ENCODE measurements around the gene MACC1. TPM values are rescaled to one million over a fixed set of nuclear protein-coding genes. Genes with fewer than 3 reads are reported as not detected.
A peak's percentile ranks its signal among the peaks of the same experiment; 100 is the strongest.

The MACC1 gene
- total and polyA plus RNA-seq, 2 of the 13 experiments (the other 11 are each of a cell fraction or from before 2014, with no cell fraction given): 0.04 TPM; not detected in 1

GRCh38 chr7:20219446-20220292, 2.5 kb upstream of the MACC1 start (continued):
- TF ChIP-seq THAP8 (CRISPR knock-in tag; IDR thresholded peaks at IDR 0.05; ENCODE audit: borderline replicate concordance): no peak
- TF ChIP-seq ZBTB7B (CRISPR knock-in tag; IDR thresholded peaks at IDR 0.05): peak; percentile 95
- peak; percentile 98; the same call in 1 of the 2 replicates for TF ChIP-seq ZNF431 (CRISPR knock-in tag; IDR thresholded peaks at IDR 0.05; ENCODE audit: borderline replicate concordance, low read depth)
- TF ChIP-seq THYN1 (CRISPR knock-in tag; IDR thresholded peaks at IDR 0.05; ENCODE audit: borderline replicate concordance, low read depth): no peak
- TF ChIP-seq ZC3H4 (CRISPR knock-in tag; IDR thresholded peaks at IDR 0.05; ENCODE audit: borderline replicate concordance): no peak; the same call in 1 of the 2 replicates
- TF ChIP-seq ZFAT (CRISPR knock-in tag; conservative IDR thresholded peaks at IDR 0.05): no peak
- TF ChIP-seq RELA (CRISPR knock-in tag; IDR thresholded peaks at IDR 0.05): no peak
- TF ChIP-seq MEF2D (CRISPR knock-in tag; IDR thresholded peaks at IDR 0.05): no peak
- TF ChIP-seq CREB1 (IDR thresholded peaks at IDR 0.05): peak; percentile 55
- peak; percentile 61 for TF ChIP-seq CREB1 (CRISPR knock-in tag; IDR thresholded peaks at IDR 0.05)
- TF ChIP-seq, protein P1, sequence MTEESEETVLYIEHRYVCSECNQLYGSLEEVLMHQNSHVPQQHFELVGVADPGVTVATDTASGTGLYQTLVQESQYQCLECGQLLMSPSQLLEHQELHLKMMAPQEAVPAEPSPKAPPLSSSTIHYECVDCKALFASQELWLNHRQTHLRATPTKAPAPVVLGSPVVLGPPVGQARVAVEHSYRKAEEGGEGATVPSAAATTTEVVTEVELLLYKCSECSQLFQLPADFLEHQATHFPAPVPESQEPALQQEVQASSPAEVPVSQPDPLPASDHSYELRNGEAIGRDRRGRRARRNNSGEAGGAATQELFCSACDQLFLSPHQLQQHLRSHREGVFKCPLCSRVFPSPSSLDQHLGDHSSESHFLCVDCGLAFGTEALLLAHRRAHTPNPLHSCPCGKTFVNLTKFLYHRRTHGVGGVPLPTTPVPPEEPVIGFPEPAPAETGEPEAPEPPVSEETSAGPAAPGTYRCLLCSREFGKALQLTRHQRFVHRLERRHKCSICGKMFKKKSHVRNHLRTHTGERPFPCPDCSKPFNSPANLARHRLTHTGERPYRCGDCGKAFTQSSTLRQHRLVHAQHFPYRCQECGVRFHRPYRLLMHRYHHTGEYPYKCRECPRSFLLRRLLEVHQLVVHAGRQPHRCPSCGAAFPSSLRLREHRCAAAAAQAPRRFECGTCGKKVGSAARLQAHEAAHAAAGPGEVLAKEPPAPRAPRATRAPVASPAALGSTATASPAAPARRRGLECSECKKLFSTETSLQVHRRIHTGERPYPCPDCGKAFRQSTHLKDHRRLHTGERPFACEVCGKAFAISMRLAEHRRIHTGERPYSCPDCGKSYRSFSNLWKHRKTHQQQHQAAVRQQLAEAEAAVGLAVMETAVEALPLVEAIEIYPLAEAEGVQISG (CRISPR knock-in tag; IDR thresholded peaks at IDR 0.05): peak; percentile 88
- no peak for TF ChIP-seq DNMT1 (CRISPR knock-in tag; IDR thresholded peaks at IDR 0.05)
- no peak for TF ChIP-seq ZNF577 (CRISPR knock-in tag; IDR thresholded peaks at IDR 0.05; ENCODE audit: borderline replicate concordance, low read depth)
- 0 out of 2 replicates have a peak, but pooled peaks have one; percentile 75 for TF ChIP-seq THAP11 (CRISPR knock-in tag; IDR thresholded peaks at IDR 0.05)
- TF ChIP-seq WIZ (CRISPR knock-in tag; IDR thresholded peaks at IDR 0.05): 0 out of 2 replicates have a peak, but pooled peaks have one; percentile 81
- TF ChIP-seq SP140L (CRISPR knock-in tag; IDR thresholded peaks at IDR 0.05; ENCODE audit: borderline replicate concordance): no peak
- TF ChIP-seq HOXA7 (CRISPR knock-in tag; IDR thresholded peaks at IDR 0.05): no peak
- peak; percentile 91 for TF ChIP-seq HDAC2 (CRISPR knock-in tag; IDR thresholded peaks at IDR 0.05)
- TF ChIP-seq DR1 (CRISPR knock-in tag; IDR thresholded peaks at IDR 0.05): no peak
- TF ChIP-seq HMG20A (CRISPR knock-in tag; IDR thresholded peaks at IDR 0.05; ENCODE audit: borderline replicate concordance): peak; percentile 95
- no peak for TF ChIP-seq BCLAF1 (IDR thresholded peaks at IDR 0.05)
- peak; percentile 95 for TF ChIP-seq JUNB (CRISPR knock-in tag; IDR thresholded peaks at IDR 0.05; ENCODE audit: borderline replicate concordance)
- TF ChIP-seq ZNF563 (CRISPR knock-in tag; IDR thresholded peaks at IDR 0.05): peak; percentile 60; the same call in 1 of the 2 replicates
- peak; percentile 89 for TF ChIP-seq CEBPG (CRISPR knock-in tag; IDR thresholded peaks at IDR 0.05)
- no peak for TF ChIP-seq ZNF225 (CRISPR knock-in tag; IDR thresholded peaks at IDR 0.05)
- TF ChIP-seq EED (CRISPR knock-in tag; IDR thresholded peaks at IDR 0.05): no peak
